T-helper 1 cell (primary cell): ENCODE measurements around the gene CDH16.
"Not testable (repeated sequence)": the region's sequence is repeated elsewhere in the genome, so short reads cannot be mapped to it uniquely, and the experiment has no call there.

ENCODE experiments used
- DNase-seq, 5 donors: peaks; one replicate each; pipeline ENCODE4 v3.0.0-alpha.2; 2012 to 2020

CDH16 gene

GRCh38 chr16:66910175-66910940 is 8.3 kb downstream of the CDH16 start:
- no peak for DNase-seq

- no peak for DNase-seq
Observed at GRCh38 chr16:66908762-66909559, 9.7 kb downstream of the CDH16 start.

DNA sequence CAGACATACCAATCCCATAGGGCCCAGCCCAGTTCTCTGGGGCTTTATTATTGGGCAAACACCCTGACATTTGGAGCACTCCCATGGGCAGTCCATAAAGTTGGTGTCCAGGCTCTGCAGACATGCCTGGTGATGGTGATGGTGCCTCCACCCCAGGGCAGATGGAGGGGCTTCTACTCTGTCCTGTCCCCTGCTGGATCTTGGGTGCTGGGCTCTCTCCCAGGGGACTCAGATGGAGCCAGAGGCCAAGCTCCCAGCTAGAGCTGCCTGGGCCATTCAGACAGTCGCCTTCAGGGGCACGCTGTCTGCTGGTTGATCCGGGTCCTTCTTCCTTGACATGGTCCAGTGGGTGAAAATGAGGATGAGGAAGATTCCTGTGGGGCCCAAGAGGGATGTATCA is 10.6 kb downstream of the CDH16 start:
- DNase-seq, result no peak

DNA sequence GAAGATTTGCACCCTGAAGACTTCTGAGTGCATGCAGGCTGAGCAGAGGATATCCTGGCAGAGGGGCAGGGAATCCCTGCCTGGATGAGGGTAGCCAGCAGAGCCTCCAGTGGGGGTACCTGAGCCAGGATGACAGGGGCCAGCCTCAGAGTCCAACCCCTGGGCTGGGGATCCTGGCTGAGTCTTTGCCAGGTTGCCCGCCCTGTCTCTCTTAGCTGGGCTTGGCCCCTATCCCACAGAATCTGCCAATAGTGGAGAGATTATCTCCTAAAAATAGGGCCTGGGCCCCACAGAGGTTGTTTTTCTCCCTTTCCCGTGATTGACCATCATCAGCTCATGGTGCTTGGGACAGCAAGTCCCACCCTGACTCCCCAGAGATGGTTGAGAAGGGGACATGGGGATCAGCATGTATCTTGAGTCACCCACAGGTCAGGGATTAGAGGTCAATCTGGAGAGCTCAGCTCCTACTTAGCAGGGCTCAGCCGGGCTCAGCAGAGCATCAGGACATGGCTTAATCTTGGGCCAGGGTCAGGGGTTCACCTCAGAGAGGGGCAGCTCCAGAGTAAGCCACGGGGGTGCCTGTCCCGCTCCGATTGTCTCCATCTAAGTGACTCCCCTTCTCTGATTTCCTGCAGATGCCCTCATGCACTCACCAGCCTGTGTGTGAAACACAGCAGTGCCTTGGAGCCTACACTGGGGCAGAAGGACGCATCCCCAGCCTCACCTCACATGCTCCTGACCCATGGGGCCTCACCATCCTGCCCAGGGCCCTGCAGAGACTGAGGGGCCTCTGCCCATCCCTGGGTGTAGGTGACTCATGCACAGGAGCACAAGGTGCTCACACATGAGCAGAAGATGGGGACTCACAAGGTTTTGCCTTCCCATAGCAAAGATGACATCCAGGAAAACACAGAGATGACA is 11.5 kb downstream of the CDH16 start:
- DNase-seq, result no peak

- DNase-seq, result peak in 2 of 5 donors; percentile 43 to 48
Observed at GRCh38 chr16:66905633-66906539, 12.8 kb downstream of the CDH16 start.

- no peak for DNase-seq
Observed at GRCh38 chr16:66904846-66905632, 13.6 kb downstream of the CDH16 start.

GRCh38 chr16:66904428-66904845 is 14.2 kb downstream of the CDH16 start:
- DNase-seq, result no peak

DNA sequence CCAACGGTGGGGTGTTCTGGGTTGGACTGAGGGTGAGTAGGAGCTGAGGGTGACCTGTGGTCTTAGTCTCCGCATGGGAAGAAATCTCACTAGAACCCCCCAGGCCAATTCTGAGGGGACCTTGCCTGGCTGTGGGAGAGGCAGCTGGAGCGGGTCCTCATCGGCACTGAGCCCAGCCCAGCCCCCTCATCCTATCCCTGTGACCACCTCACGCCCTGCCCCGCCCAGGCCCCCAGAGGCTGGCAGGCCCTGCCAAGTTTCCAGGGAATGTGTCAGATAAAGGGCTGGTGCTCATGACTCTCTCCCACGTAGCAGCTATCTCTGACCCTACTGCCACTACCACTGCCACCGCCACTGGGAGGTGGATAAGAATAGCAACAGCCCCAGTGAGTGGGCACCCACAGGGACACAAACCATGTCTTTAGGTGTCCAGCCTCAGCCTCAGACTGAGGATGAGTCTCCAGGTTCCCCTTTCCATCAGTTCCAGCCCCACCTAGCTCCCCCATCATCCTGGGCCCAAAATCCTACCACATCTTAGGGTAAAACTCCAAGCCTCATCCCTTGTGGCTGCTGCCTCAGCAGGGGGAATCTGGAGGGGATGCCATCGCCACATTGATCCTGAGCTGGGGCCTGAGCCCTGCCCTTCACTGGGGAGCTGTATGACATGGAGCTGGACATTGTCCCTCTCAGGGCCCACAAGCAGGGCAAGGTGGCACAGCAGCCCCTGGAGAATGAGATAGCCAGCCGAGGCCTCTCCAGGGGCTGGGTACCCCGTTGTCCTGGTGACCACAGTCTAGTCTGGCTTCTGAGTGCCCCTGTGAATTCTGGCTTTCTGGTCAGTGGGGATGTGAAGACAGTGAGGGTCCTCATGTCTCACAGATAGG is 14.9 kb downstream of the CDH16 start:
- no peak for DNase-seq

GRCh38 chr16:66902648-66903543 is 15.8 kb downstream of the CDH16 start:
- no peak for DNase-seq

- no peak for DNase-seq
Observed at GRCh38 chr16:66901626-66902025, 17.1 kb downstream of the CDH16 start.

- DNase-seq, result no peak
Observed at GRCh38 chr16:66900721-66901441, 17.8 kb downstream of the CDH16 start.

- DNase-seq, result no peak
Observed at GRCh38 chr16:66899945-66900710, 18.6 kb downstream of the CDH16 start.

GRCh38 chr16:66899310-66899944 is 19.3 kb downstream of the CDH16 start:
- DNase-seq, result no peak

DNA sequence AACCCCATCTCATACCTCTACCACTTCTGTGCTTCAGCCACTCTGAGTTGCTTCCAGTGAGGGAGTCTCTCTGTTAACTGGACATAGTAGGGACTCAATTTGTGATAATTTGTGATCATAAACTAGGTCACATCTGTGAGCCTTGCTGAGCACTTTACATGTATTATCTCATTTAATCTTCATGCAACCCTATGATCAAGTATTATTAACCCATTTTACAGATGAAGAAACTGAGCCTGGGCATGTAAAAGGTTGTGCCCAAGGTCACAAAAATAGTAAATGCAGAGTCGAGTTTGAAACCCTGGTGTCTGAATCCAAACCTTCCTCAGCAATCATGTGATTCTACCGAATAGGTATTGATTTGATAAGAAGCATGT is 19.8 kb downstream of the CDH16 start:
- no peak for DNase-seq

GRCh38 chr16:66898207-66898606 is 20.5 kb downstream of the CDH16 start:
- DNase-seq, result no peak

- DNase-seq, result not testable (repeated sequence)
Observed at GRCh38 chr16:66896682-66897081, 22.0 kb downstream of the CDH16 start.

GRCh38 chr16:66895999-66896398 is 22.7 kb downstream of the CDH16 start:
- no peak for DNase-seq
